Testis (tissue), 3 donors: ENCODE results near the gene KRTAP29-1. TPM values are rescaled to one million over a fixed set of nuclear protein-coding genes. Genes with fewer than 3 reads are reported as not detected.

Experiments
- DNase-seq: peaks from one replicate; pipeline ENCODE4 v3.0.0-alpha.2; 2019
- H3K27ac ChIP-seq, 2 donors: fragments of 200-600 bp; sonication (generic); one replicate each; pipeline ENCODE4 v1.5.1; 2019
- H3K27me3 ChIP-seq: fragments of 200-600 bp; sonication (generic); one replicate; pipeline ENCODE4 v1.5.1; 2019
- H3K36me3 ChIP-seq: fragments of 200-600 bp; sonication (generic); one replicate; pipeline ENCODE4 v1.5.1; 2017; ENCODE audit warnings: low read depth; ENCODE audit errors: missing control alignments
- H3K4me1 ChIP-seq: fragments of 200-600 bp; sonication (generic); one replicate; pipeline ENCODE4 v1.5.1; 2019
- H3K4me3 ChIP-seq, 2 donors: fragments of 200-600 bp; sonication (generic); one replicate each; pipeline ENCODE4 v1.5.1; 2017 to 2019
- H3K9me3 ChIP-seq: fragments of 200-600 bp; sonication (generic); one replicate; pipeline ENCODE4 v1.5.1; 2017
- CTCF ChIP-seq, 3 experiments: fragments of 450-650 bp in 2 of 3; fragments of 200-600 bp in 1 of 3; sonication (generic) in 1 of 3; IDR thresholded peaks; one replicate each; pipeline ENCODE4 v1.5.1; 2016 to 2019; ENCODE audit warnings: antibody characterized with exemption in 3 of 3, mild to moderate bottlenecking in 2 of 3, moderate library complexity in 1 of 3
- POLR2A ChIP-seq: fragments of 450-650 bp; IDR thresholded peaks from one replicate; pipeline ENCODE4 v1.6.1; 2017; ENCODE audit warnings: antibody characterized with exemption, mild to moderate bottlenecking, moderate library complexity
- WGBS, 2 donors: methylation state at CpG; one replicate each; pipeline ENCODE4 v1.1.5; 2018; 5-methylcytosine and 5-hydroxymethylcytosine counted together
- intact Hi-C: fragments of 100-400 bp; cut with DNase I; formaldehyde crosslinking; loops from one replicate; pipeline ENCODE4 v1.15.1; 2023; ENCODE audit warnings: low total_unique reads
- polyA plus RNA-seq: library from polyadenylated mRNA; stranded (reverse); fragments of 350-450 nt; fragmentation: Illumina TruSeq; extraction: RNeasy Lipid Tissue Mini Kit (QIAGEN cat#74804); gene quantifications from one replicate; pipeline ENCODE4 v1.2.3, GENCODE V29; 2014; ENCODE audit warnings: low read depth, low replicate concordance; ENCODE audit not compliant: insufficient read depth
- total RNA-seq, 2 donors: library from RNA; depleted of rRNA; stranded (reverse); fragments of >200 nt; gene quantifications; one replicate each; pipeline ENCODE4 v1.2.3, GENCODE V29; 2016

Gene KRTAP29-1
- total and polyA plus RNA-seq, 3 donors from 2014 or later: not detected

- H3K27me3 ChIP-seq: no peaks in the 10 kb centered on the region
- no peak overlapping the region for H3K4me3 ChIP-seq
- no peak for TF ChIP-seq POLR2A
- TF ChIP-seq CTCF (IDR thresholded peaks at IDR 0.05): no peak
- intact Hi-C loops: loop anchor here (10.0 kb wide), 1 partner anchor 423 kb away; no protein-coding TSS in a partner anchor
- H3K27ac ChIP-seq: no peak overlapping the region
- DNase-seq: no peak
- 85 to 92% methylated on average over 6 to 7 of the region's 7 CpGs for WGBS, 2 donors
- H3K9me3 ChIP-seq: no peaks in the 10 kb centered on the region
- no peaks in the 10 kb centered on the region for H3K36me3 ChIP-seq
- H3K4me1 ChIP-seq: no peaks in the 10 kb centered on the region
Measured at GRCh38 chr17:41328207-41328606, 25.6 kb upstream of the KRTAP29-1 start.

GRCh38 chr17:41327411-41328120, 24.9 kb upstream of the KRTAP29-1 start:
- Histone ChIP-seq H3K27me3 (no peaks in the 10 kb centered on the region), H3K36me3 (no peaks in the 10 kb centered on the region), H3K4me3 (no peak overlapping the region), H3K4me1 (no peaks in the 10 kb centered on the region), H3K9me3 (no peaks in the 10 kb centered on the region), H3K27ac (no peak overlapping the region)
- no peak for DNase-seq
- intact Hi-C loops: loop anchor here (10.0 kb wide), 1 partner anchor 423 kb away; no protein-coding TSS in a partner anchor
- WGBS, 2 donors: 61 to 78% methylated on average over 5 to 8 of the region's 8 CpGs
- no peak for TF ChIP-seq POLR2A

GRCh38 chr17:41326173-41327145, 23.8 kb upstream of the KRTAP29-1 start:
- no peak overlapping the region for H3K27ac ChIP-seq
- no peaks in the 10 kb centered on the region for H3K27me3 ChIP-seq
- intact Hi-C loops: loop anchor here (10.0 kb wide), 1 partner anchor 422 kb away; no protein-coding TSS in a partner anchor
- DNase-seq: no peak
- H3K4me3 ChIP-seq: no peak overlapping the region
- 85 to 91% methylated on average over 10 to 18 of the region's 18 CpGs for WGBS, 2 donors
- no peaks in the 10 kb centered on the region for H3K4me1 ChIP-seq
- TF ChIP-seq POLR2A (no peak), CTCF (IDR thresholded peaks at IDR 0.05) (no peak)
- H3K9me3 ChIP-seq: no peaks in the 10 kb centered on the region
- no peaks in the 10 kb centered on the region for H3K36me3 ChIP-seq

GRCh38 chr17:41325611-41326010, 23.0 kb upstream of the KRTAP29-1 start:
- Histone ChIP-seq H3K27ac (no peak overlapping the region), H3K4me3 (no peak overlapping the region), H3K9me3 (no peaks in the 10 kb centered on the region), H3K27me3 (no peaks in the 10 kb centered on the region), H3K4me1 (no peaks in the 10 kb centered on the region), H3K36me3 (no peaks in the 10 kb centered on the region)
- no peak for TF ChIP-seq POLR2A
- no peak for TF ChIP-seq CTCF (IDR thresholded peaks at IDR 0.05)
- intact Hi-C loops: loop anchor here (10.0 kb wide), 1 partner anchor 421 kb away; no protein-coding TSS in a partner anchor
- 95 to 100% methylated on average over 1 to 6 of the region's 6 CpGs for WGBS, 2 donors
- DNase-seq: no peak

- Histone ChIP-seq H3K36me3 (no peaks in the 10 kb centered on the region), H3K4me1 (no peaks in the 10 kb centered on the region), H3K27me3 (no peaks in the 10 kb centered on the region), H3K4me3 (no peak overlapping the region), H3K9me3 (no peaks in the 10 kb centered on the region), H3K27ac (no peak overlapping the region)
- intact Hi-C loops: loop anchor here (10.0 kb wide), 1 partner anchor 420 kb away; no protein-coding TSS in a partner anchor
- TF ChIP-seq POLR2A (no peak), CTCF (IDR thresholded peaks at IDR 0.05) (no peak)
- 89 to 93% methylated on average over 3 to 10 of the region's 10 CpGs for WGBS, 2 donors
- DNase-seq: no peak
Measured at GRCh38 chr17:41325126-41325525, 22.5 kb upstream of the KRTAP29-1 start.
